Astrocyte of the cerebellum (primary cell): ENCODE results near the gene ANKS4B.

Source experiments
- DNase-seq: peaks from one replicate; pipeline ENCODE4 v3.0.0-alpha.2; 2011; ENCODE audit warnings: low read depth
- H3K4me3 ChIP-seq: 2 replicates; pipeline ENCODE4 v1.5.1; 2011; ENCODE audit warnings: mild to moderate bottlenecking, low read depth, low read length, moderate library complexity
- CTCF ChIP-seq: IDR thresholded peaks from 2 replicates; pipeline ENCODE4 v1.5.1; 2012; ENCODE audit warnings: low read length, low read depth, moderate library complexity, mild to moderate bottlenecking; ENCODE audit errors: missing control alignments
- in situ Hi-C: cut with HindIII; loops from 2 replicates; pipeline ENCODE4 v1.10.0; 2017; ENCODE audit warnings: low sequenced_read_pairs

The ANKS4B gene

GRCh38 chr16:21214086-21214485, 19.4 kb upstream of the ANKS4B start:
- no peak for TF ChIP-seq CTCF
- no peak for DNase-seq
- in situ Hi-C loops, result no loop called here

GRCh38 chr16:21217121-21217520, 16.4 kb upstream of the ANKS4B start:
- H3K4me3 ChIP-seq, result no peak overlapping the region
- DNase-seq, result no peak
- in situ Hi-C loops, result no loop called here
- no peak for TF ChIP-seq CTCF

More at GRCh38 chr16:21214086-21214485, 19.4 kb upstream of the ANKS4B start:
- H3K4me3 ChIP-seq, result no peak overlapping the region

GRCh38 chr16:21218153-21218552, 15.3 kb upstream of the ANKS4B start:
- in situ Hi-C loops, result no loop called here
- no peak for DNase-seq
- no peak overlapping the region for H3K4me3 ChIP-seq
- no peak for TF ChIP-seq CTCF

GRCh38 chr16:21219551-21219950, 13.9 kb upstream of the ANKS4B start:
- TF ChIP-seq CTCF, result no peak
- in situ Hi-C loops, result no loop called here
- DNase-seq, result no peak
- H3K4me3 ChIP-seq, result no peak overlapping the region

- no peak overlapping the region for H3K4me3 ChIP-seq
- in situ Hi-C loops, result no loop called here
- TF ChIP-seq CTCF, result no peak
- no peak for DNase-seq
These were observed 10.8 kb upstream of the ANKS4B start for GRCh38 chr16:21222495-21223337.

- no peak for TF ChIP-seq CTCF
- no peak for DNase-seq
- in situ Hi-C loops, result no loop called here
- H3K4me3 ChIP-seq, result no peak overlapping the region
These were observed 9.7 kb upstream of the ANKS4B start for GRCh38 chr16:21223787-21224186.

- in situ Hi-C loops, result no loop called here
These were observed 8.7 kb upstream of the ANKS4B start for GRCh38 chr16:21224800-21225199.

More at GRCh38 chr16:21224800-21225199, 8.7 kb upstream of the ANKS4B start:
- no peak for TF ChIP-seq CTCF
- H3K4me3 ChIP-seq, result no peak overlapping the region
- DNase-seq, result no peak
